Adrenal gland (tissue), 5 donors: ENCODE measurements around the gene COL23A1.

Experiments
- POLR2A ChIP-seq, 2 donors: fragments of 450-650 bp; IDR thresholded peaks; one replicate each; pipeline ENCODE4 v1.6.1; 2017; ENCODE audit warnings: antibody characterized with exemption in 2 of 2, mild to moderate bottlenecking in 2 of 2, moderate library complexity in 1 of 2
- TF ChIP-seq, protein P1 (sequence below), 6 experiments: fragments of 450-650 bp in 4 of 6; fragments of 200-600 bp in 2 of 6; sonication (generic) in 1 of 6; IDR thresholded peaks; 1 replicate in 5 of 6; 2 replicates in 1 of 6; pipeline versions ENCODE4 v1.5.1 to v1.8.0; 2016 to 2021; ENCODE audit warnings: antibody characterized with exemption in 6 of 6, mild to moderate bottlenecking in 2 of 6, moderate library complexity in 1 of 6
- donor health status: DM: no; HTN: no; CAD: no.

DNA sequence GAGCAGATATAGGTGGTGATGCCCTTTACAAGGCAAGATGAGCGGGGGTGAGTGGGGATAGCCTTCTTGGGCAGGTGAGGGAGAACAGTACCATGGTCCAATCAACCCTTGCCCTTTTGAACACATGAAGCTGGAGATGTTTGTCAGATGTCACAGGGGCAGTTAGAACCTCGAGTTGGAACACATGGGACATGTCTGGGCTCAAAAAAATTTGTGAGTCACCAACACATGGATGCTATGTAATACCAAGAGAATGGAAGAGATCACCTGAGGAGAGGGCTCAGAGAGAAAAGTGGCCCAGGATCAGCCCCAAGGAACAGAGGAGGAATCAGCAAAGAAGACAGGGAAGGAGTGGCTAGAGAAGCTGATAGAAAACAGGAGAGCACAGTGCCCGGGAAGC lies 362.3 kb downstream of the COL23A1 start:
- TF ChIP-seq, protein P1, sequence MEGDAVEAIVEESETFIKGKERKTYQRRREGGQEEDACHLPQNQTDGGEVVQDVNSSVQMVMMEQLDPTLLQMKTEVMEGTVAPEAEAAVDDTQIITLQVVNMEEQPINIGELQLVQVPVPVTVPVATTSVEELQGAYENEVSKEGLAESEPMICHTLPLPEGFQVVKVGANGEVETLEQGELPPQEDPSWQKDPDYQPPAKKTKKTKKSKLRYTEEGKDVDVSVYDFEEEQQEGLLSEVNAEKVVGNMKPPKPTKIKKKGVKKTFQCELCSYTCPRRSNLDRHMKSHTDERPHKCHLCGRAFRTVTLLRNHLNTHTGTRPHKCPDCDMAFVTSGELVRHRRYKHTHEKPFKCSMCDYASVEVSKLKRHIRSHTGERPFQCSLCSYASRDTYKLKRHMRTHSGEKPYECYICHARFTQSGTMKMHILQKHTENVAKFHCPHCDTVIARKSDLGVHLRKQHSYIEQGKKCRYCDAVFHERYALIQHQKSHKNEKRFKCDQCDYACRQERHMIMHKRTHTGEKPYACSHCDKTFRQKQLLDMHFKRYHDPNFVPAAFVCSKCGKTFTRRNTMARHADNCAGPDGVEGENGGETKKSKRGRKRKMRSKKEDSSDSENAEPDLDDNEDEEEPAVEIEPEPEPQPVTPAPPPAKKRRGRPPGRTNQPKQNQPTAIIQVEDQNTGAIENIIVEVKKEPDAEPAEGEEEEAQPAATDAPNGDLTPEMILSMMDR (IDR thresholded peaks at IDR 0.05) = no peak
- TF ChIP-seq POLR2A (IDR thresholded peaks at IDR 0.05) = no peak
